Lung microvascular endothelial cell (primary cell): Measurements from ENCODE around the gene LDLRAP1. TPM values are rescaled to one million over a fixed set of nuclear protein-coding genes. Genes with fewer than 3 reads are reported as not detected.
"Not testable (repeated sequence)": the region's sequence is repeated elsewhere in the genome, so short reads cannot be mapped to it uniquely, and the experiment has no call there.

Source experiments
- DNase-seq, 2 donors: peaks; one replicate each; pipeline versions ENCODE4 v3.0.0 to v3.0.0-alpha.2; 2010; ENCODE audit warnings: low read depth in 2 of 2
- total RNA-seq: library from RNA; depleted of rRNA; stranded (reverse); fragments of >200 nt; gene quantifications from 2 replicates; pipeline ENCODE4 v1.2.1, GENCODE V29; 2014

LDLRAP1 gene
- total RNA-seq, 1 donor from 2014 or later, result 13.1 TPM

GRCh38 chr1:25573591-25573930, 30.2 kb downstream of the LDLRAP1 start:
- DNase-seq, result no peak

- DNase-seq, result no peak
Observed at GRCh38 chr1:25573961-25574360, 30.6 kb downstream of the LDLRAP1 start.

- DNase-seq, result no peak
Observed at GRCh38 chr1:25575191-25575590, 31.8 kb downstream of the LDLRAP1 start.

- no peak for DNase-seq
Observed at GRCh38 chr1:25576459-25577133, 33.2 kb downstream of the LDLRAP1 start.

- DNase-seq, result no peak
Observed at GRCh38 chr1:25577134-25577920, 33.9 kb downstream of the LDLRAP1 start.

- DNase-seq, result no peak
Observed at GRCh38 chr1:25579292-25580252, 36.2 kb downstream of the LDLRAP1 start.

GRCh38 chr1:25580927-25581326, 37.5 kb downstream of the LDLRAP1 start:
- DNase-seq, result no peak

GRCh38 chr1:25581764-25582163, 38.4 kb downstream of the LDLRAP1 start:
- DNase-seq, result no peak

GRCh38 chr1:25583519-25584370, 40.3 kb downstream of the LDLRAP1 start:
- DNase-seq, result no peak

- DNase-seq, result no peak
Observed at GRCh38 chr1:25586181-25586588, 42.8 kb downstream of the LDLRAP1 start.

- no peak for DNase-seq
Observed at GRCh38 chr1:25587290-25587689, 43.9 kb downstream of the LDLRAP1 start.

- DNase-seq, result not testable (repeated sequence)
Observed at GRCh38 chr1:25588224-25588623, 44.8 kb downstream of the LDLRAP1 start.

- not testable (repeated sequence) for DNase-seq
Observed at GRCh38 chr1:25588786-25589185, 45.4 kb downstream of the LDLRAP1 start.

- peak; percentile 23 to 27 for DNase-seq
Observed at GRCh38 chr1:25590096-25590824, 46.9 kb downstream of the LDLRAP1 start.

GRCh38 chr1:25593861-25594260, 50.5 kb downstream of the LDLRAP1 start:
- DNase-seq, result no peak

- DNase-seq, result no peak
Observed at GRCh38 chr1:25594971-25595370, 51.6 kb downstream of the LDLRAP1 start.

- not testable (repeated sequence) for DNase-seq
Observed at GRCh38 chr1:25596641-25597040, 53.2 kb downstream of the LDLRAP1 start.

GRCh38 chr1:25598879-25599278, 55.5 kb downstream of the LDLRAP1 start:
- DNase-seq, result no peak

- no peak for DNase-seq
Observed at GRCh38 chr1:25599969-25600610, 56.7 kb downstream of the LDLRAP1 start.
